HG03045 (cell line): ENCODE measurements around the gene LDHAL6B.
"Not testable (repeated sequence)": the region's sequence is repeated elsewhere in the genome, so short reads cannot be mapped to it uniquely, and the experiment has no call there.

Source experiments
- ATAC-seq: cut with Tn5 transposase; IDR thresholded peaks from one replicate; pipeline ENCODE4 v1.9.1; 2021; ENCODE audit warnings: mild to moderate bottlenecking, moderate library complexity; ENCODE audit not compliant: unreplicated experiment

The LDHAL6B gene

GRCh38 chr15:59206623-59207183 is at the start of gene LDHAL6B:
LDHAL6B (plus strand) TSS chr15:59206843; CDS start chr15:59206941, 98 bp downstream.
- no peak for ATAC-seq

- ATAC-seq = no peak
Measured at GRCh38 chr15:59157396-59157795, 49.2 kb upstream of the LDHAL6B start.

- no peak for ATAC-seq
Measured at GRCh38 chr15:59157840-59158700, 48.6 kb upstream of the LDHAL6B start.

- no peak for ATAC-seq
Measured at GRCh38 chr15:59158701-59159034, 48.0 kb upstream of the LDHAL6B start.

GRCh38 chr15:59159210-59159609 is 47.4 kb upstream of the LDHAL6B start:
- no peak for ATAC-seq

- ATAC-seq = no peak
Measured at GRCh38 chr15:59160880-59161593, 45.6 kb upstream of the LDHAL6B start.

GRCh38 chr15:59162080-59162479 is 44.6 kb upstream of the LDHAL6B start:
- ATAC-seq = not testable (repeated sequence)

GRCh38 chr15:59165726-59166125 is 40.9 kb upstream of the LDHAL6B start:
- ATAC-seq = no peak

GRCh38 chr15:59166166-59166565 is 40.5 kb upstream of the LDHAL6B start:
- ATAC-seq = no peak

GRCh38 chr15:59166601-59167265 is 39.9 kb upstream of the LDHAL6B start:
- no peak for ATAC-seq

- no peak for ATAC-seq
Measured at GRCh38 chr15:59168536-59168935, 38.1 kb upstream of the LDHAL6B start.

GRCh38 chr15:59169251-59169708 is 37.4 kb upstream of the LDHAL6B start:
- ATAC-seq = no peak

- ATAC-seq = no peak
Measured at GRCh38 chr15:59170295-59171066, 36.2 kb upstream of the LDHAL6B start.

- ATAC-seq = no peak
Measured at GRCh38 chr15:59171067-59171397, 35.6 kb upstream of the LDHAL6B start.

- ATAC-seq = no peak
Measured at GRCh38 chr15:59172289-59172901, 34.2 kb upstream of the LDHAL6B start.

- ATAC-seq = no peak
Measured at GRCh38 chr15:59173194-59173593, 33.4 kb upstream of the LDHAL6B start.

- no peak for ATAC-seq
Measured at GRCh38 chr15:59174151-59174834, 32.4 kb upstream of the LDHAL6B start.

- ATAC-seq = no peak
Measured at GRCh38 chr15:59174835-59175831, 31.5 kb upstream of the LDHAL6B start.
